Progenitor cell of endocrine pancreas (in vitro differentiated cells): Measurements from ENCODE around the gene DLEC1. TPM values are rescaled to one million over a fixed set of nuclear protein-coding genes. Genes with fewer than 3 reads are reported as not detected.
"Not testable (repeated sequence)": the region's sequence is repeated elsewhere in the genome, so short reads cannot be mapped to it uniquely, and the experiment has no call there.

Source experiments
- DNase-seq: peaks from one replicate; pipeline ENCODE4 v3.0.0; 2021; ENCODE audit warnings: low spot score; ENCODE audit not compliant: unreplicated experiment
- H3K27ac Mint-ChIP-seq: 2 replicates; pipeline ENCODE4 v1.8.0; 2021; ENCODE audit warnings: mild to moderate bottlenecking, moderate library complexity, mixed read lengths
- H3K27me3 Mint-ChIP-seq: 2 replicates; pipeline ENCODE4 v1.8.0; 2021; ENCODE audit warnings: mixed read lengths
- H3K36me3 Mint-ChIP-seq: 2 replicates; pipeline ENCODE4 v1.8.0; 2022; ENCODE audit warnings: mixed read lengths; ENCODE audit not compliant: insufficient read depth
- H3K4me1 Mint-ChIP-seq: 2 replicates; pipeline ENCODE4 v1.8.0; 2021; ENCODE audit warnings: low read depth, mixed read lengths
- H3K4me3 Mint-ChIP-seq: 2 replicates; pipeline ENCODE4 v1.8.0; 2021; ENCODE audit warnings: low read depth, mild to moderate bottlenecking, moderate library complexity, mixed read lengths
- H3K9me3 Mint-ChIP-seq: 2 replicates; pipeline ENCODE4 v1.8.0; 2021; ENCODE audit warnings: low read depth, mixed read lengths
- total RNA-seq: library from RNA; stranded (reverse); gene quantifications from 2 replicates; pipeline ENCODE4 v1.2.1, GENCODE V29; 2021
- TF ChIP-seq, protein P1 (sequence below): fragments of 200-600 bp; sonication (generic); IDR thresholded peaks from one replicate; pipeline ENCODE4 v1.5.0; 2021; ENCODE audit warnings: antibody characterized with exemption, mild to moderate bottlenecking; ENCODE audit not compliant: unreplicated experiment

The DLEC1 gene
- total RNA-seq, 1 donor from 2014 or later, result 1.3 TPM

DNA sequence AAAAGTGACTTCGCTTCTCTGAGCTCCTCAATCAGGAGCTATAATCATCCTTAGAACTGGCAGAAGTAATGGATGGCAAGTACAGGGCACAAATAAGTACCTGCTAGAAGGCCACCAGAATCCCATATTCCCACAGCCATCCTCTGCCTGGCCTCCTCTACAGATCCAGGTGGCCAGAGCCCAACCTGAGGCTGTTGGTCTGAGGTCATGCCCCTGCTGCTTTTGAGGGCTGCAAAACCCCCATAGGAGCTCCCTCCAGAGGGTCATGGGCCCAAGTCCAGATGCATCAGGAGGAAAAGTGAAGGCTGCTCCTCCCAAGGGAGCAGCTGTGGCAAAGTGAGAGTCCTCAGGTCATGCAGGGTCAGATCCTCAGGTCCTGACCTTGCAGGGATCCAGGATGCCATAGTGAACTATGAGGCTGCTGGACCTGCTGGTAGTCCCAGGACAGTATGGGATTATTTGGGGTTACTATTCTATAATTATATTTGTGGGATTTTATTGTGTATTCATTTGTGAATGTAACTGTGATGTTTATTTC is 6.6 kb upstream of the DLEC1 start:
- Mint-ChIP-seq H3K4me1 (peaks cover 8% of the 10 kb centered on the region), H3K9me3 (no peaks in the 10 kb centered on the region), H3K36me3 (no peaks in the 10 kb centered on the region), H3K4me3 (no peak overlapping the region), H3K27me3 (peaks cover 34% of the 10 kb centered on the region), H3K27ac (no peak overlapping the region)
- TF ChIP-seq, protein P1, sequence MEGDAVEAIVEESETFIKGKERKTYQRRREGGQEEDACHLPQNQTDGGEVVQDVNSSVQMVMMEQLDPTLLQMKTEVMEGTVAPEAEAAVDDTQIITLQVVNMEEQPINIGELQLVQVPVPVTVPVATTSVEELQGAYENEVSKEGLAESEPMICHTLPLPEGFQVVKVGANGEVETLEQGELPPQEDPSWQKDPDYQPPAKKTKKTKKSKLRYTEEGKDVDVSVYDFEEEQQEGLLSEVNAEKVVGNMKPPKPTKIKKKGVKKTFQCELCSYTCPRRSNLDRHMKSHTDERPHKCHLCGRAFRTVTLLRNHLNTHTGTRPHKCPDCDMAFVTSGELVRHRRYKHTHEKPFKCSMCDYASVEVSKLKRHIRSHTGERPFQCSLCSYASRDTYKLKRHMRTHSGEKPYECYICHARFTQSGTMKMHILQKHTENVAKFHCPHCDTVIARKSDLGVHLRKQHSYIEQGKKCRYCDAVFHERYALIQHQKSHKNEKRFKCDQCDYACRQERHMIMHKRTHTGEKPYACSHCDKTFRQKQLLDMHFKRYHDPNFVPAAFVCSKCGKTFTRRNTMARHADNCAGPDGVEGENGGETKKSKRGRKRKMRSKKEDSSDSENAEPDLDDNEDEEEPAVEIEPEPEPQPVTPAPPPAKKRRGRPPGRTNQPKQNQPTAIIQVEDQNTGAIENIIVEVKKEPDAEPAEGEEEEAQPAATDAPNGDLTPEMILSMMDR, result no peak
- DNase-seq, result no peak

DNA sequence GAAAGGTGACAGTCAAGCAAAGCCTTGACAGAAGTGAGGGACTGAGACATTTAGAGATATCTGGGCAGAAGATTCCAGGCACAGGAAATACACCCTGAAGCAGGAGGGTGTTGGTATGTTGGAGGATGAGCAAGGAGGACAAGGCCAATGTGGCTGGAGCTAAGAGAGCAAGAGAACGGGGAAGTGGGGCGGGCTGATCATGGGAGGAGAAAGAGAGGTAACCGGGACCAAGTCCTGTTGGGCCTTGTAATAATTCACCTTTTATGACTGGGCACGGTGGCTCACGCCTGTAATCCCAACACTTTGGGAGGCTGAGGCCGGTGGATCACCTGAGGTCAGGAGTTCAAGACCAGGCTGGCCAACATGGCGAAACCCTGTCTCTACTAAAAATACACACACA is 5.4 kb upstream of the DLEC1 start:
- not testable (repeated sequence) for H3K27ac Mint-ChIP-seq, H3K9me3 Mint-ChIP-seq, H3K4me1 Mint-ChIP-seq, DNase-seq, H3K36me3 Mint-ChIP-seq, H3K4me3 Mint-ChIP-seq
- peaks cover 30% of the 10 kb centered on the region for H3K27me3 Mint-ChIP-seq

DNA sequence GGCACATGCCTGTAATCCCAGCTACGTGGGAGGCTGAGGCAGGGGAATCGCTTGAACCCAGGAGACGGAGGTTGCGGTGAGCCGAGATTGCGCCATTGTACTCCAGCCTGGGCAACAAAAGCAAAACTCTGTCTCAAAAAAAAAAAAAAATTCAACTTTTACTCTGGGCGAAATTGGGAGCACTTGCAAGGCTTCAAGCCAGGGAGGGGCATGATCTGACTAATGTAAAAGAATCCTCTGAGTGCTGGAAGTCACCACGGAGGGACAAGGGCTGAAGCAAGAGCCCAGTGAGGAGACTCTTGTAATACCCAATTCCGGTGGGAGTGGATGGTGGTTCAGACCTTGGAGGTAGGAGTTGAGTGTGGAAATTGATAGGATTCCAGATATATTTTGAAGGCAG is 4.7 kb upstream of the DLEC1 start:
- not testable (repeated sequence) for H3K4me1 Mint-ChIP-seq, H3K9me3 Mint-ChIP-seq, H3K27ac Mint-ChIP-seq, DNase-seq, H3K4me3 Mint-ChIP-seq, H3K36me3 Mint-ChIP-seq
- peaks cover 36% of the 10 kb centered on the region for H3K27me3 Mint-ChIP-seq

DNA sequence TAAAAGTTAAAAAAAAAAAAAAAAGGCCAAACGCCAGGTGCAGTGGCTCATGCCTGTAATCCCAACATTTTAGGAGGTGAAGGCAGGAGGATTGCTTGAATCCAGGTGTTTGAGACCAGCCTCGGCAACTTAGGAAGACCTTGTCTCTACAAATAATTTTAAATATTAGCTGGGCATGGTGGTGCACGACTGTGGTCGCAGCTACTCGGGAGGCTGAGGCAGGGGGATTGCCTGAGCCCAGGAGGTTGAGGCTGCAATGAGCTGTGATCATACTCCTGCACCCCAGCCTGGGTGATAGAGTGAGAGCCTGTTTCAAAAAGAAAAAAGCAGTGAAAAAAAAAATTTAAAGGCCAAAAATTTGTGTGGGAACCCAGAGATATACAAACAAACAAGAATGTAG is 2.7 kb upstream of the DLEC1 start:
- no peak for DNase-seq
- no peak overlapping the region for H3K27ac Mint-ChIP-seq
- no peaks in the 10 kb centered on the region for H3K9me3 Mint-ChIP-seq
- TF ChIP-seq, protein P1, result no peak
- no peak overlapping the region for H3K4me3 Mint-ChIP-seq
- H3K36me3 Mint-ChIP-seq, result no peaks in the 10 kb centered on the region
- peaks cover 4% of the 10 kb centered on the region for H3K4me1 Mint-ChIP-seq
- peaks cover 44% of the 10 kb centered on the region for H3K27me3 Mint-ChIP-seq

DNA sequence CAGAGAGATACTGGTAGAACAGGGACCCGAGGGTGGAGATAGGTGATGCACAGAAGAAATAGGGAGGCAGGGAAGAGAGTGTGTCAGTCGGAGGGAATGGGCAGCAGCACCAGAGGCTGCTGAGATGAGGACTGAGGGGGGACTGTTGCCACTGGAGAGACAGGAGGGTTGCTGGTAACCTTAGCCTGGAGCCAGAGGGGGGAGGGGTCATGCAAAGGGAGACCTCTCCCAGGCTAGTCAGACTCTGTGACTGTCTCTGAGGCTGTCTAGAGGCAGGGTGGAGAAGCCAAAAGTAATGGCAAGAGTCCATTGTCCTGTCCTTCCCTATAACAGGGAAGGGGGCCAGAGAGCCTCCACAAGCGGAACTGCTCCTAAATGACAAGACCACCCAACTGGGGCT is 2.1 kb upstream of the DLEC1 start:
- TF ChIP-seq, protein P1, result no peak
- H3K4me1 Mint-ChIP-seq, result peaks cover 4% of the 10 kb centered on the region
- H3K9me3 Mint-ChIP-seq, result no peaks in the 10 kb centered on the region
- no peak for DNase-seq
- H3K27me3 Mint-ChIP-seq, result peaks cover 44% of the 10 kb centered on the region
- H3K27ac Mint-ChIP-seq, result no peak overlapping the region
- no peak overlapping the region for H3K4me3 Mint-ChIP-seq
- no peaks in the 10 kb centered on the region for H3K36me3 Mint-ChIP-seq

DNA sequence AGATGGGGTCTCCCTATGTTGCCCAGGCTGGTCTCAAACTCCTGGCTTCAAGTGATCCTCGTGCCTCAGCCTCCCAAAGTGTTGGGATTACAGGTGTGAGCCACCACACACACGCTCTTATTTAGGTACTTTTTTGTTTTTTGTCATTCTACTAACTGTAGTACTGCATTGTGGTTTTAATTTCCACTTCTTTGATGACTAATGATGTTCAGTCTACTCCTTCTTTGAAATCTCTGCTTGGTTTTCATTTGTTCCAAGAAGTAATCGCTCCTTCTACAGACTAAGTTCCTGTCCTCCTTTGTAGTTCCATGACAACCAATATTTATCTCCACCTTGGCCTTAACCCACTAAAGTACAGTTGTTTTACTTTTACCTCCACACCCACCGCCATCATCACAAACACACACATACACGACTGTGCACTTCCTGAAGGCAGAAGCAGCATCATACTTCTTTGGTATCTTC is 529 bp upstream of the DLEC1 start:
- TF ChIP-seq, protein P1, result no peak
- DNase-seq, result no peak
- peaks cover 44% of the 10 kb centered on the region for H3K27me3 Mint-ChIP-seq
- peak overlapping the region; percentile 73 for H3K4me3 Mint-ChIP-seq
- H3K4me1 Mint-ChIP-seq, result peaks cover 4% of the 10 kb centered on the region
- no peaks in the 10 kb centered on the region for H3K36me3 Mint-ChIP-seq
- H3K27ac Mint-ChIP-seq, result no peak overlapping the region
- H3K9me3 Mint-ChIP-seq, result no peaks in the 10 kb centered on the region
